HUDEP-2 (cell line): ENCODE data around the gene REV3L.
A peak's percentile ranks its signal among the peaks of the same experiment; 100 is the strongest.

Experiments used
- DNase-seq, 76 experiments: peaks; one replicate each; lab custom pipeline; 2025; ENCODE audit not compliant: unreplicated experiment in 76 of 76; lab: John Stamatoyannopoulos, UW

Gene REV3L

GRCh38 chr6:111471533-111471932, 11.5 kb downstream of the REV3L start:
- DNase-seq = no peak

GRCh38 chr6:111470991-111471390, 12.0 kb downstream of the REV3L start:
- DNase-seq = no peak

- no peak for DNase-seq
Observed at GRCh38 chr6:111469543-111469942, 13.5 kb downstream of the REV3L start.

GRCh38 chr6:111468329-111469012, 14.5 kb downstream of the REV3L start:
- peak in 1 of 76 experiments; percentile 8 for DNase-seq

GRCh38 chr6:111464184-111464583, 18.8 kb downstream of the REV3L start:
- no peak for DNase-seq

GRCh38 chr6:111462770-111463391, 20.1 kb downstream of the REV3L start:
- peak in 12 of 76 experiments; percentile 17 to 54 (median 26) for DNase-seq

- no peak for DNase-seq
Observed at GRCh38 chr6:111461860-111462259, 21.2 kb downstream of the REV3L start.

GRCh38 chr6:111458670-111459232, 24.3 kb downstream of the REV3L start:
- no peak for DNase-seq

- DNase-seq = peak in 1 of 76 experiments; percentile 15
Observed at GRCh38 chr6:111456208-111456607, 26.8 kb downstream of the REV3L start.

GRCh38 chr6:111450636-111451035, 32.4 kb downstream of the REV3L start:
- DNase-seq = no peak

GRCh38 chr6:111450087-111450486, 32.9 kb downstream of the REV3L start:
- no peak for DNase-seq

- no peak for DNase-seq
Observed at GRCh38 chr6:111449129-111449528, 33.9 kb downstream of the REV3L start.

GRCh38 chr6:111447051-111447450, 36.0 kb downstream of the REV3L start:
- no peak for DNase-seq

- DNase-seq = no peak
Observed at GRCh38 chr6:111445861-111446267, 37.2 kb downstream of the REV3L start.

- no peak for DNase-seq
Observed at GRCh38 chr6:111444794-111445193, 38.2 kb downstream of the REV3L start.

GRCh38 chr6:111441678-111442243, 41.3 kb downstream of the REV3L start:
- no peak for DNase-seq

- no peak for DNase-seq
Observed at GRCh38 chr6:111439171-111439570, 43.8 kb downstream of the REV3L start.

- no peak for DNase-seq
Observed at GRCh38 chr6:111437573-111437972, 45.4 kb downstream of the REV3L start.

GRCh38 chr6:111432511-111432910, 50.5 kb downstream of the REV3L start:
- DNase-seq = no peak

- peak in 2 of 76 experiments; percentile 8 to 10 for DNase-seq
Observed at GRCh38 chr6:111430605-111431376, 52.2 kb downstream of the REV3L start.

GRCh38 chr6:111429571-111429970, 53.4 kb downstream of the REV3L start:
- no peak for DNase-seq
